T1000 (cell line): ENCODE measurements around the gene OSTM1.

ENCODE experiments used
- DNase-seq: peaks from one replicate; lab custom pipeline; 2025; ENCODE audit warnings: mixed read lengths; lab: John Stamatoyannopoulos, UW

OSTM1 gene, protein sequence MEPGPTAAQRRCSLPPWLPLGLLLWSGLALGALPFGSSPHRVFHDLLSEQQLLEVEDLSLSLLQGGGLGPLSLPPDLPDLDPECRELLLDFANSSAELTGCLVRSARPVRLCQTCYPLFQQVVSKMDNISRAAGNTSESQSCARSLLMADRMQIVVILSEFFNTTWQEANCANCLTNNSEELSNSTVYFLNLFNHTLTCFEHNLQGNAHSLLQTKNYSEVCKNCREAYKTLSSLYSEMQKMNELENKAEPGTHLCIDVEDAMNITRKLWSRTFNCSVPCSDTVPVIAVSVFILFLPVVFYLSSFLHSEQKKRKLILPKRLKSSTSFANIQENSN

DNA sequence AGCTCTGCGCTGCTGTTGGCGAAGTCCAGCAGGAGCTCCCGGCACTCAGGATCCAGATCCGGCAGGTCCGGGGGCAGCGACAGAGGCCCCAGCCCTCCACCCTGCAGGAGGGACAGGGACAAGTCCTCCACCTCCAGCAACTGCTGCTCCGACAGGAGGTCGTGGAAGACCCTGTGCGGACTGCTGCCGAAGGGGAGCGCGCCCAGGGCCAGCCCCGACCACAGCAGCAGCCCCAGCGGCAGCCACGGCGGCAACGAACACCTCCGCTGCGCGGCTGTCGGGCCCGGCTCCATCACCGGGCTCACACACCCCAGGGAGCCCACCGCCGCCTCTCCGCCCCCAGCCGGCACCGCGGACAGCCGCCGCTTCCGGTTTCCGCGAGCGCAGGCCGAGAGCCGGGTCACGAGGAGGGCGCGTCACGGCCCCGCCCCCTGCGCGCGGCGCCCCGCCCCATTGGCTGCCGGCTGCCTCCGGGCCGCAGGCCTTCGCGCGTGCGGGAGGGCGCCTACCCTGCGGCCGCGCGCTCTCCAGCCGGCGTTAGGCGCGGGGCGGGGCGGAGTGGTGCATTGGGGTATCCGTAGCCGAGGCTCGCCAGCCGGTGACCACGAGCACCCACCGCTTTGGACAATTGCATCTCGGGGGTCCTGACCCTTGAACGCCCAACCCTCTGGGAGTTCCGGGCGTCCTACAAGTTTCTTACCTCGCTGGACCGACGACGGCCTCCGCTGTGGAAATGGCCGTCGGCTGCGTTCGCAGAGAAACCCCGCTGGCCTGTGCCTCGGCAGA, at the start of gene OSTM1:
TSS of gene OSTM1 (minus strand) at position 383 of the 786 bp plus-strand sequence. CDS start at position 293, 90 bp downstream.
- DNase-seq, result peak; percentile 87

DNA sequence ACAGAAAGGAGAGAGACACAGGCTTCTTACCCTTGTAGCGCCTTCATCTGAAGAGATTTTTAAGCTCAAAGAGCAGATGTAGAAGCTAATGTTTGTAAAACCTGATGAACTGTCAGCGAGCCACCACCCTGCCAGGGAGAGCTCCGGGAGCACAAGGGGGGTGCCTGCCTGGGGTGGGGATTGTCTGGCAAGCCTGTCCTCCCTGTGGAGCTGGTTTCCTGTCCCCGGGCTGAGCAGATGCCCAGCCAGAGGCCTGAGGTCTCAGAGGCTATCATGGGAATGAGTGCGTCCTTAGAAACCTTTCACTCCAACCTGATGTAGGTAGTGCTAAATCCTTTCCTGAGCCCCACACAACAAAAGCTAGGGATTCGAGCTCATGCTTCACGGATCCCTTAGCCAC, 49.4 kb upstream of the OSTM1 start:
- DNase-seq, result no peak

DNA sequence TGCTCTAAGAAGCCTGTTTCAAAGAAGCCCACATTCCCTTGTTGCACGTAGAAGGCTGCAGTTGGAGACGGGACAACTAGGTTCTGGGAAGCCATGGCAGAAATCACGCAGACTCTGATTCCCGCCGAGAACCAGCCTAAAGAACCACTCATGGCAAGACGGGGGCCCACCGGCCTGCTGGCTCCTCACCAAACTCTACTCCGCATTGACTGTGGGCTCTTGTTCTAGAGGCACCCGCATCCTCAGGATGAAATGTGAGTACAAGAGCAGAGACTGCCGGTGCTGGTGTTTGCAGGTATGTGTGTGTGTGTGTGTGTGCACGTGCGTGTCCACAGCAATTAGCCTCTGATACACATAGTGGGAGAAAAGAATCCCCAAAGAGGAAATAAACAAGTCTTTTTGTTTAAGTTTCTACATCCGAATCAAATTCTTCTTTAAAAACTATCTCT, 49.0 kb upstream of the OSTM1 start:
- DNase-seq, result no peak

DNA sequence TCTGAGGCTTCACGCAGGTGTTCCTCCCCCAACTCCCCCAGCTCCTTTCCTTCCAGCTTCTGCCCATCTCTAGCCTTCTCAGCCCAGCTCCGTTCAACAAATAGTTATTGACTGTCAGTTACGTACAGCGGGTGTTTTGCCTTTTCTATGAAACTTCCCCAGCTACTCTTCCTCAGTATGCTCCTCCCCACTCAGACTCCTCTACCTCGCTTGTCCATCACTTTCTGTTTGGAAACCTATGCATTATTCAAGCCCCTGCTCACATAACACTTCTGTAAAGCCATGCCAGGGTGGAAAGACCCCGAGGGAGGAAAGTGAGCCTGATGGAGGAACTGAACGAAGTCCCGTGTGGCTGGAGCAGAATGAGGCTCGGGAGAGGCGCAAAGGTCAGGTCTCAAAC, 47.1 kb upstream of the OSTM1 start:
- no peak for DNase-seq

DNA sequence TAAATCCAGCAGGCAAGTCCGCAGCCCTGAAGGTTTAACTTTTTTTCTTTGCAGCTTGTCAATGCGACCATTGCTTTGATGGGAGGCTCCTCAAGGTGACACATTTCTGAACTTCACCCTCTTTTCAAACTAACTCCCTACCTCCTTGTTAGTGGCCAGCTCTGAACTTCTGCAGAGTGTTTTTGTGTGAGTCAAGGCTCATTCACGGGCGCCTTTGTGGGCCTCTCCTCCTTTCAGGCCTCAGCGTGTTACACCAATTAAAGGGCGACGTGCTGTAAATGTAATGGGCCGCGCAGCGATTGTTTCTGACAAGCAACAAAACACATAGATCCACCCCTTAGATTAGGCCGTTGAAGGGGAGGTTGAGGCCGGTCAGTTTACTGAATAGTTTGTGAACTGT, 45.8 kb upstream of the OSTM1 start:
- DNase-seq, result no peak

DNA sequence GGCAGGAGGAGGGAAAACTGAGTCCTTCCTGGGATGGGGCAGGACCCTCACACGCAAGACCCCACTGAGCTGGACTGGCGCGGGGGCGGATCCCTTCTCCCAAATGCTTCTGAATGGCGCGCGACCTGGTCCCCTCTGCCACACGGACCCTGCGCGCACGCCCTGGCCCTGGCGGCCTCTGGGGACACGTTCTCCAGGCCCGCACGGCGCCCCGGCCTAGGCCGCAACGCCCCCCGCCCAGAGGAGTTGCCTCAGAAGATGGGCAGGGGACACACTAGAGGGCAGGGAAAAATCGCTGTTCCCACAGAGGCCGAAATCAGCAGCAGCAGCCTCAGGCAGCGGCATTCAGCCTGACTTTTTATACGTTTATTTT, 45.2 kb upstream of the OSTM1 start:
- DNase-seq, result no peak

DNA sequence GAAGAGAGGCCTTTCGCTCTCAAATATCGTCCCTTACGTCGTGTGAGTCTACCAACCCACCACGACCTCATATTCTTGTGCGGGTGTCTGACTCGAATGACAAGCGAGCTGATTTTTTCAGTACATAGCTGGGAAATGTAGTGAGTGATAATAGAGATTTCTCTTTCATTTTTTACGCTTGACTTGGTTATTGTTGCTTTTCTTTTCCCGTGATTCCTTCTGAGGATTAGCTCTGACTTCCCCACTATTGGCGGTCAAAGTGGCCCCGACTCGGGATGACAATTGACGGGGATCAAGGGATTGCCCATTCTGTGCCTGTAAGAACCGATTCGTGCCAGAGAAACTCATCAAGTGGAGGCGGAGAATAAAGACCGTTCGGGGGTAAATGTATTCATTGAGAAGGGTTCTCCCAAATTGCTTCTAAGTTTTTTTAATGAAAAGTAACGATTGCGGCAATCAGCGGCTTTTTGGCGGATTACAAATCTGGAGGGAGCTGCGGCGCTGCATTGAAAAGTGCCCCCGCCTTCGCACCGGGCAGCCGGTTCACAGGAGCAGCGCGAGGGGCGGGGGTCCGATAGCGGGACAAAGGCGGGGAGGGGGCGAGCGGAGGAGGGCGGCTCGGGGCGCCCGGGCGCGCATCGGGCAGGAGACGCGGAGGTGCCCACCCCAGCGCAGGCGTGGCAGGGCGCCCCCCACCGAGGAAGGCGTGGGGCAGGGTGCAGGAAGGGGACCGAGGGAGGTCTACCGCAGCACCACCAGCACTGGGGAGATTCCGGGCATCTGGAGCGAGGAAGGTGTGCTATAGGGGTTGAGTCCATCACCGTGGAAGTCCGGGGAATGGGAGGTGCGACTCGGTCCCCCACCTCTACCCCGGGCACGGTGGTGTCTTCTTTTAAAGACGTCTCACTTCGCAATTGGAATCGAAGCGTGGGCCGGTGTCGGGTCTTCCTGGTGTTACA, 44.5 kb upstream of the OSTM1 start:
- no peak for DNase-seq

DNA sequence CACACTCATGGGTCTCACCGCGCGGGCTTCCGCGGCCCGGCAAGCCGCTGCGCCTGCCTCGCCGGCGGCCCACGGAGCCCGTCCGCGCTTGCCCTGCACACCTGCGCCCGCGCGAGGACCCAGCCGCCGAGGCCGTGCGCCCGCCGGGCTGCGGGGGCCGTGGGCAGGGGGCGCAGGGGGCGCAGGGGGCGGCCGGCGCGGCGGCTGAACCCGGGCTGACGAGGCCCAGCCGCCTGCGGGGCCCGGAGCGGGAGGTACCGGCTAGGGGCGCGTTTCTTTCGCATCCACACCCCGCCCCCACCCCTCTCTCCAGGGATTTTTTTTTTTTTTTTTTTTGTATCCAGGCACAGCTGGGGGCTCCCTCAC, 43.8 kb upstream of the OSTM1 start:
- DNase-seq, result no peak

DNA sequence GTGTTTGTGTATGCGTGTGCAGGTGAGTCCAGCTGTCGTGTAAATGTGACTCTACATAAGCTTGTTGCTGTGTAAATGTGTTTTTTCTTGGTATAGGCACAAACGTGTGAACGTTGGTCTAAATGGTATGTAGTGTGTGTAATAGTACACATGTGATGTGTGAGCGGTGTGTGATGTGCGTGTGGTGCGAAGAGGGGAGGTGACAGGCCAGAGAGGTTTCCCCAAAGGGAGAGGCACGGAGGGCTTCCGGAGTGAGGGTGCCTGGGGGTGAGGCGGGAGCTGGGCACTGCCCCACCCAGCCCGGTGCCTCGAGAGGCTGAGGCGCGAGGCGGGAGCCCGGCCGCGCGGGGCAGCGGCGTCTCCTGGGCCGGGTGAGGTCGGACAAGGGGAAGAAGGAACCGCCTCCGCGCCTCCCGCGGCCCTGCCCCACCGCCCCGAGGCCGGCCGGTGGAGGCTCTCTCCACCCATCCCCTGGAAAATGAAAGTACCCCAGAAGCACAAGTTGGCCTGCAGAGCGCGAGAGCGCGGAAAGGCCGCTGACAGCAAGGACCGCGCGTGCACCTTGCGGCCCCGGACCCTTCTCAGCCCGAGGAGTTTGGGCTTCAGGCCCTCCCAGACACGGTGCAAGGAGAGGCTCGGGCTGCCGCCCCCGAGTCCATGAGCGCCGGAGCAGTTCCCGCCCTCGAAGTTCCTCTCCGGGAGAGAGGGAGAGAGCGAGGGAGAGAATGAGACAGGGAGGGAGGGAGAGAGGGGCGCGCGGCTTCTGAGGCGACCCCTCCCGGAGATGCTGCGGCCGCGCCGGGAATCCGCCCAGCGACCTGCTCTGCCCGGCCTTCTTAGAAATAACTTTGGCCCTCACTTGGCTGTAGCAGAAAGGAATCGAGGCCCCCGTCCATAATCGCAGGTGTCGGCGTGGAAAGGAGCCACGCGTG, 43.2 kb upstream of the OSTM1 start:
- peak; percentile 8 for DNase-seq

DNA sequence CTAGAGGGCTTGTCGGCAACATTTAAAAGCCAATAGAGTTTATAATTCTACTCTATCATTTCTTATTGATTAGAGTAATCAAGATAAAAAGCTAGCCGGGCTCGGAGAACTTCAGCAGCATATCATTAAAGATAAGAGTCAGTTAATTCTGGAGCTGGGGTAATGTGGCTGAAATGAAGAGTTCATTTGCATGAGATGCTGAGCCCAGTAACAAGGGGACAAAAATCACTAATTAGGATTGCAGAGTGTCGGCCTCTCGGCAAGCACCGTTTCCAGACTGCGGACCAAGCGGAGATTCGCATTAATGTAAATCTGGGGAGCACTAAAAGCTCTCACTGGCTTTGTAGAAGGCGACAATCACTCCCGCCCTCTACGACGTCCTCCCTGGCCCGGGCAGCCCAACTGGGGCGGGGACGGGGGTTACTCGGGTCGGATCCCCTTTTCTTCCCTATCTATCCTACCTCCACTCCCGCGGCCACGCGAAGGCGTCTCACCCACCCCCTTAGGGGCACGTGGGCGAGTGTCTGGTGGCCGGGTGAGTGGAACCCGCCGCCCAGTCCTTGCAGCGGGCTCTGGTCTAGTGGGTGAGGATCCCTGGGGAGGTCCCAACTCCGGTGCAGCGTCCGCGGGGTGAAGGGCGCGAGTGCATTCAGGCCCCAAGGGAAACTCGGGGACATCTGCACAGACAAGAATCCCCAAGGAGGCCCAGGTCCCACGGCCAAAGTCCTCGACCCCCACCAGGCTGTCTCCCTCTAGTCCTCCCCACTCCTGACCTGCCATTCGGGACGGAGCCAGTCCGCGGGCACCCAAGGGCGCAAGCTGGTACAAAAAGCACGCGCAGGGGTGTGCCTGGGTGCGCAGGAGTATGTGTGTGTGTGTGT, 42.2 kb upstream of the OSTM1 start:
- DNase-seq, result no peak

DNA sequence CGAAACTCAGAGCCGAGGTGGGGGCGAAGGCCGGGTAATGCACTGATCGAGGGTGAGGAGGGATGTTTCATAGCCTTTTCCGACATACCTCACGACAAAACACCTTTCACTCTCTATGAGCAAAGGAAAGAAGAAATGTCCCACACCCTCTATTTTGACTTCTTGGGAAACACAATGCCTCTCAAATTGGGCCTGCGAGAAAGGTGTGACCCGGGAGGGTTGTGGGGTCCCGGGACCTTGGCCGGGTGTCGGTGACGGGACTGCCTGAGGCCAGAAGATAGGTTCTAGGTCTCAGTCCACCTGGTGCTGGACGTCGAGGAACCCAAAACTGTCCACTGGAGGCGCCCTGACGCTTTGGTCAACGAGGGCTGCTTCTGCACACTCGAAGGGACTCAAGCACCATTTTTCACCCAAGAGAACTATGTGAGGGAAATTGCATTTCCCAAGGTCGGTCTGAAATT, 41.1 kb upstream of the OSTM1 start:
- no peak for DNase-seq

DNA sequence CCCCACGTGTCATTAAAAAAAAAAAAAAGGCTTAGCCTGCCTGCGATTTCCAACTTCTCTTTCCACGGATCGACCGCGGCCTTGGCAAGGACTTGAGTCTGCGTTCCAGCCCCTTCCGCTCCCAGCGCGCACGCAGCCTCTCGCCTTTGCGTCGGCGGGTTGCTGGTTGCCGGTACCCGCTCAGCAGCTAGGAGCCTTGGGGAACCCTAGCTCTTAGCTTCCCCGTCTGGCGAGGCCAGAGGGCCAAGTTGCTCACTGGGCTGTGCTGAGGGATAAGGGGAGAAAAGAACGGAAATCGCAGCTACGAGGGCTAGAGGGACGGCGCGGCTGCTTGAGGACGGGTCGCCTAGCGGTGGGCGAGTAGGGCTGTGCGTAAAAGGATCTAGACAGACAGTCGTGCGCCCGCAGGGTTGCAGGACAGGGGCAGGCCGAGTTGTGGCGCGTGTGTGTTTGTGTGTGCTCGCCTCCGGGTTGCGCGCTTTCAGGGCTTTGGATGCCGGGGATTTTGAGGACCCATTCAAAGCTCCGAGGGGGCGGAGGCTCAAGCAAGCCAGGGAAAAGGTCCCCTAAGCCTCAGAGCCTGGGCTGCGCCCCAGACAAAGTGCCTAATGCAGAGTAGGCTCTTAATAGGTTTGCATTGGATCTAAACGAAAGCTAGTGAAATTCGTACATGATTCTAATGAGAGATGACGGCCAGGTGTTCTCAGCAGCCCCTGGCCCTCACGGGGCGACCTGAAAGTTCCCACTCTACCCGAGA, 40.5 kb upstream of the OSTM1 start:
- no peak for DNase-seq

DNA sequence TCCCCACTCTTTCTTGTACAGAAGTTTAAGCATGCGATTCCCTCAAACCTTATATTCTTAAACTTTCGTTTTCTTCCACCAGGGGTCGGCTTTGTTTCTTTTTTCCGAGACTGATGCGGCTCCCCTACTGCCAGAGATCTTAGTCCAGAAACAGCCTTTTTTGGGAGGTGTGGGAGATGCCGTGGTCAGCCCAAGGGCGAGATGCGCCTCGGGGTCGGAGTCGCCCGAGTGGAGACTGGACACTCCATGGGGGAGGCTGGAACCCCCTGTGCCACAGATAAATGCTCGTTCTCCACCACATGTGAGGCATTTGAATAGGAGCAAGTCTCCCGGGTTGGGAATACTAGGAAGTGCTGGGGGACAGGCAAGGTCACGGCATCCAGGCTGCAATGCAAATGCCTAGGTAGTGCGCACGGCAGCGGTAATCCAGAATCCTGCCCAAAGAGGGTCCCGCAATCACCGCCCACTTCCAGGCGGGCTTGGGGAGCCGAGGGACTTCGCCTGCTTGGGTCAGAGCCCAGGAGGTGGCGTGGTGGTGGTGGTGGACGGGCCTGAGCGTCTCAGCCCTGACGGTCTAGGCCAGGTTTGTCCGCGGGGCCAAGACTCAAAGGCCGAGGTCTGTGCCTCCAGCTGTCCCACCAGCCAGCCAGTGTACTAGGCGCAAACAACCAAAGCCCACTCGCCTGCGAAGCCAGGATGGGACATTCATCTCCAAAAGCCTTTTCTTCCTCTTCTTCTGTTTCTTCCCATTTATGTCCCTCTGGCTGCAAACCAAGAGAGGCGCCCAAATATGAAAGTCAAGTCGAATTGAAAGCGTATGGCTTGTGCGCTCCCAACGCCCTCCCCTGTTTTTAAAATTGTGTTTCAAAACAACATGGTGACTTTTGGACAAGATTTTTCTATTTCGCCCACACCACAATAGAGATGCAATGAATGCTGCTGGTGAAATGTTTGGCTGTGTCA, 39.3 kb upstream of the OSTM1 start:
- DNase-seq, result peak; percentile 25

DNA sequence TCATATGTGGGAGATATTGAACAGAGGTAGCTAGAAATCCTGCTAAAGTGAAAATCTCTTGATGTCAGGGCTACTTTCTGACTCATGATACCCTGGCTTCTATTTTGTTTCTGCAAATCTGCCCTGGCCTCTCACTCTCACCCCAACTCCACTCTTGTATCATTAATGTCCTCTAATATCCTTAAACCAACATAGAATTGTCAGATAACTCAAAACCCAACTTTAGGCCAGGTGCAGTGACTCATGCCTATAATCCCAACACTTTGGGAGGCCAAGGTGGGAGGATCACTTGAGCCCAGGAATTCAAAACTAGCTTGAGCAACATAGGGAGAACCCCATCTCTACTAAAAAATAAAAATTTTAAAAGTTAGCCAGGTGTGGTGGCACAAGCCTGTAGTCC, 33.8 kb upstream of the OSTM1 start:
- DNase-seq, result no peak

DNA sequence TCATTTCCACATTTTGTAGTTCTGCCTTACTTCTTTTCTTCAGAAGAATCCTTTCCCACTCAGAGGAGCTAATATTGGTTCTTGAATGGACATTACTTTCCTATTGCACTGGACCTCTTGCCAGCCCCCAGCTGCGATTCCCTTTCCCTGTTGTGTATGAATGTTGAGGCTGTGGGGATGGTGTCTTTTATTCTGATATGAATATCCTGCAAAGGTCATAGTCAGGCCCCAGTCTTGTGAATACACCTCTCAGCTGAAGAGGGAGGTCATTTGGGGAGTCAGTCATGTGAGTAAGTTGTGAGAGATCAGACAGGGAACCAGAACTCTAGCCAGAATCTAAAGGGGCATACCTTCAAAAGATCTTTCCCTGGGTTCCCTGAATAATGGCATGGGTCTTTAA, 32.6 kb upstream of the OSTM1 start:
- DNase-seq, result no peak

DNA sequence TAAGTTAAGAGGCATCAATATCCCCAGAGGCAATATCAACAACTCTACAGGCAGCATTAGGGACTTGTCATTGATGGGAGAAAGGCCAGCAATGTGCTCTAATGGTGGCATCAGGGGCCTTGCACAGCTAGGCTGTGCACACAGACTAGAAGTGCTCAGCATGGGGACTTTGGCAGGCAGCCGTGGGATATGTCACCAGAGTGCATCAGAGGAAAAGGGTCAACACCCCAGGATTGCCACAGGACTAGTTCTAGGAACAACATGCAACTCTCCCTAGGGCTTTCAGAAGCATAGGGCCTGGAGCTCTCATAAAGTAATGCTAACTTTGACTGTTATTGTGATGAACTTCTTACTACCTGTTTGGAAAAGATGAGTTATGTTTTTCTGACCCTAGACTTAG, 32.2 kb upstream of the OSTM1 start:
- DNase-seq, result no peak

DNA sequence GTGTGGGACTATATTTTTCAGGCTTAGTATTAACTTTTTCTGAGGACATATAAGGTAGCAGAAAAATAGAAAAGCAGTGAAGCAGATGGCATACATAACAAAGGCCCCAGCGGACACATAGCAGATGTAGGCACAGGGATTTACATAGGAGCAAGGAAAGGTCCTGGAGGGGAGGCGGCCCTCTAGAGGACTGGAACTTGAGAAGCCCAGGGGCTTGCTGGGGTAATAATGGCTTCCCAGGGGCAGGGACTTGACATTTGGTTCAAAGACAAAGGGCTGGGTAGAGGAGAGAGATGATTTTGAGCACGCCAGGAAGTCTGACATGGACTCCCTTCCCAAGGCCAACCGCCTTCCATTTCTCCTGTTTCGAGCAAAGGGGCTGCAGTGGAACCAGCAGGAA, 31.7 kb upstream of the OSTM1 start:
- DNase-seq, result no peak

DNA sequence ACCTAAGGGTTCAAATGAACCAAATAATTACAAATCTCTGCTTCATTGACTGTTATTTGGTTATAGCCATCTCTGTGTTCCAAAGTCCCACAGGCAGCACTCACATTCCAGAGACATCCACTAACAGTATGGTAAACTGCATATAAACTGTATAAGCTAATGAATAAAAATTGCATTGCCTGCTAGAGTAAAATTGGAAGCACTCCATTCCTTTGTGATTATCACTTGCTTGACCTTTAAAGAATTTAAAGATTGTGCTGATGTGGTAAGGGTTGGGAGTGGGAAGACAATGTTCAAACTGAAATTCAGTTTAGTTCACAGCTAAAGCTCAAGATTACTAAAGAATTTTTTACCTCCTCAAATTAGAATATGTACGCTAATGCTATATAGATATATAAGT, 31.0 kb upstream of the OSTM1 start:
- DNase-seq, result no peak
